ENCODE results near the gene MARK1. TPM values are rescaled to one million over a fixed set of nuclear protein-coding genes. Genes with fewer than 3 reads are reported as not detected.

Gene MARK1
- total RNA-seq, 1 experiment from 2014 or later: 17.8 TPM

DNA sequence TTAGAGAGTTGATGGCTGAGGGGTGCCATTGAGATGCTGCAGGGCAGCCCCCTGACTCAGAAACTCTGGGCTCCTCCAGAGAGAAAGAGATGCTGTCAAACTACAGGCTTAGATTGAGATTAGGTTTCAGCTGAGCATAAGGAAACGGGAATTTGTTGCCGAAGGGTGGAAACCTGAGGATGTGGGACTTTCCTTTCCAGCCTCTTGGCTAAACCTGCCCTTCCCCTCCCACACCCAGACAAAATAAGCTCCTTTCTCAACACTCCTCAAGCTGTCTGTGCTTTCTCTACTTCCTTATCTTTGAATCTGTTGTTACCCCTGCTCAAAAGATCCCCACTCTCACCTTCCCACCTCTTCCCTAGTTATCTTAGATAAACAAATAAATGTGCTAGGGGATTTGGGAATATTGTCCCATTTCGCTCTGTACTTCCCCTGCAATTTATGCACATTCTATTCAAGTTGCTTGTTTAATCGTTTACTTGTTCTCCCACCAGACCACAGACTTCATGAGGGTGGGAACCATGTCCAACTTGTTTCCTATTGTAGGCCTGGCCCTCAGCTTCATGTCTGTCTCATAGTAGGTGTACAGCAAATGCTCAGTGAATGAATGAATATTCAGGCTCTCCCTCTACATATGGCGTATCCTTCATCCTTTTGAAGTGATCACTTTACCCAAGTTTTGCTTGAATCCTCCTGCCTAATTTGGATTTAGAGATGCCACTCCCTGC lies 30.6 kb upstream of the MARK1 start:
- Histone ChIP-seq H3K4me1 (ENCODE audit: insufficient read depth, low read length) (no peaks in the 10 kb centered on the region), H3K27me3 (ENCODE audit: insufficient read depth, low read length) (no peaks in the 10 kb centered on the region), H2BK120ac (ENCODE audit: low read depth, low read length, poor library complexity, severe bottlenecking) (no peak overlapping the region), H3K56ac (ENCODE audit: insufficient read length, low read depth, low read length) (no peak overlapping the region), H3K18ac (ENCODE audit: insufficient read length, low read depth, low read length) (no peak overlapping the region), H2BK15ac (ENCODE audit: low read depth, low read length) (no peak overlapping the region), H3K79me1 (ENCODE audit: insufficient read depth, low read depth, low read length, poor library complexity, severe bottlenecking) (no peaks in the 10 kb centered on the region), H4K5ac (ENCODE audit: insufficient read length, low read depth, low read length) (no peak overlapping the region), H3K27ac (ENCODE audit: insufficient read length, low read depth, low read length) (no peak overlapping the region), H4K20me1 (ENCODE audit: control insufficient read depth, insufficient read depth, insufficient read length) (no peaks in the 10 kb centered on the region), H2BK5ac (ENCODE audit: insufficient read length, low read length) (no peak overlapping the region), H3K9me3 (ENCODE audit: control insufficient read depth, low read depth, low read length) (no peaks in the 10 kb centered on the region), H3K14ac (ENCODE audit: insufficient read depth, low read length) (no peak overlapping the region), H2BK12ac (ENCODE audit: insufficient read length, low read depth, low read length) (no peak overlapping the region), H2AK5ac (ENCODE audit: insufficient read length, low read length) (no peak overlapping the region), H3K23ac (ENCODE audit: insufficient read length, low read depth, low read length) (no peak overlapping the region), H4K91ac (ENCODE audit: insufficient read length, low read depth, low read length) (no peak overlapping the region), H3K4me2 (ENCODE audit: insufficient read depth, insufficient read length, low read length) (no peak overlapping the region), H2AFZ (ENCODE audit: low read length) (no peak overlapping the region), H3K4ac (ENCODE audit: low read depth, low read length) (no peak overlapping the region), H4K8ac (replicated peaks; ENCODE audit: insufficient read length, low read depth, low read length) (no peak overlapping the region), H3K23me2 (ENCODE audit: insufficient read length, low read depth, low read length, poor library complexity, severe bottlenecking) (no peaks in the 10 kb centered on the region), H3T11ph (ENCODE audit: low read length) (no peak overlapping the region), H3K79me2 (ENCODE audit: insufficient read depth, low read length) (no peaks in the 10 kb centered on the region), H2BK20ac (ENCODE audit: low read depth, low read length, poor library complexity, severe bottlenecking) (no peak overlapping the region), H3K9ac (ENCODE audit: extremely low read depth, insufficient read length, low read length) (no peak overlapping the region)
- DNase-seq: no peak
- H3K4me3 Mint-ChIP-seq: no peak overlapping the region
- WGBS (ENCODE audit: extremely low coverage, insufficient read length, low lambda C conversion rate): no CpG with 5 or more reads among the region's 5 CpGs
- no peaks in the 10 kb centered on the region for H3K4me1 Mint-ChIP-seq
- H3K9me3 Mint-ChIP-seq: no peaks in the 10 kb centered on the region
- H3K27me3 Mint-ChIP-seq (ENCODE audit: low read depth): no peaks in the 10 kb centered on the region; the same call in 1 of the 2 replicates
- H3K36me3 Mint-ChIP-seq (ENCODE audit: insufficient read depth in 1 of 3, low read depth in 3 of 3): no peaks in the 10 kb centered on the region
- TF ChIP-seq CTCF (conservative IDR thresholded peaks at IDR 0.05): no peak
- no peak overlapping the region for H3K27ac Mint-ChIP-seq
